ENCODE data around the gene SYNM. TPM values are rescaled to one million over a fixed set of nuclear protein-coding genes. Genes with fewer than 3 reads are reported as not detected.

The SYNM gene
- total RNA-seq, 4 donors from 2014 or later = 6.4 to 44.6 (median 36.4) TPM

DNA sequence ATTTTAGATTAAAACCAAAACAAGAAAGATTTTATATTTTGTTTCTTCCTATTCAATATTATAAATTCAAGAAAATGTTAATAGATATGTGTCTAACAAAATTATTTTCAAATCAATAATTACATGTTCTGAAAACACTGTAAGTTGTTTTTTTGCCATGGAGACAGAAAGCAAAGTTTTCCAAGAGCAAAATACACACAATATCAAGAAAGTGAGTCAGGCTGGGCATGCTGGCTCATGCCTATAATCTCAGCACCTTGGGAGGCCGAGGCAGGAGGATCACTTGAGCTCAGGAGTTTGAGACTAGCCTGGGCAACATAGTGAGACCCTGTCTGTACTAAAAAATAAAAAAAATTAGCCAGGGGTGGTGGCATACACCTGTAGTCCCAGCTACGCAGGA, 72.8 kb downstream of the SYNM start:
- intact Hi-C loops (cut with DNase I; ENCODE audit: low total_unique reads) = no loop called here
- H3K36me3 ChIP-seq = no peaks in the 10 kb centered on the region

DNA sequence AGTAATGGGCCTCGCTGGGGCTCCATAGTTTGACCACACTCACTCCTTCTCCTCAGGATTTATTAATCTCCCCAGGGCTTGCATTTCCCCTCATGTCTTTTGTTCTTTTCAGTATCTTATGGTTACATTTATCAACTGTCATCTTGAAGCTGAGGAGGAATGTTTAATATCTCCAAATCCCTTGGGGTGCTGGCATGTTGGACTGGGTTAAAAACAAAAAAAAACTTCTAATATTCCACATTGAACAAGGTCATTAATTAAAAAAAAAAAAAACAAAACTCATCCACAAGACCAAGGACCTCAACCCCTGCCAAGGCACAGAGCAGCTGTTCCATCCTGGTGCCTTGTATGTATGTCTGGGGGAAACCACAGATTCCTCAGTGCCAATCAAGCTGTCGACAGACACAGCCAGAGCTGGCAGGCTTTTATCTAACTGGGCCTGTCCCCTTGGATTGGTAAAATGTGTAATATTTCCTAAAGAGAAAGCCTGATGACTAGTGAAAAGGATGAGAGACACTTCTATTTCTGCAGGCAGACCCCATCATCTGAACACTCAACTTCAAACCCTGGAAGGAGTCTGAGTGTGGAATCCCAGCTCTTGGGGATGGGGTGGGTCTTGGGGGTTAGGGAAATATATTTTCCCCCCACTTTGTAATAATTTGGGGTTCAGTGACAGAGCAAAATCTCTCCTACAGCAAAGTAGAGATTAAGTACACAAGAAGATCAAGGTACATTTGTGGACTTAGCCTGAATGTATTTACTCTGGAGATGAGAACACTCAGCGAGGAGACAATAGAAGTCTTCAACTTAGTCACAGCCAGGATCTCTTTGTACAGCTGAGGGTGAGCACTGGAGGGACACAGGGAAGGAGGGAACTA, 75.4 kb downstream of the SYNM start:
- TF ChIP-seq, protein P1, sequence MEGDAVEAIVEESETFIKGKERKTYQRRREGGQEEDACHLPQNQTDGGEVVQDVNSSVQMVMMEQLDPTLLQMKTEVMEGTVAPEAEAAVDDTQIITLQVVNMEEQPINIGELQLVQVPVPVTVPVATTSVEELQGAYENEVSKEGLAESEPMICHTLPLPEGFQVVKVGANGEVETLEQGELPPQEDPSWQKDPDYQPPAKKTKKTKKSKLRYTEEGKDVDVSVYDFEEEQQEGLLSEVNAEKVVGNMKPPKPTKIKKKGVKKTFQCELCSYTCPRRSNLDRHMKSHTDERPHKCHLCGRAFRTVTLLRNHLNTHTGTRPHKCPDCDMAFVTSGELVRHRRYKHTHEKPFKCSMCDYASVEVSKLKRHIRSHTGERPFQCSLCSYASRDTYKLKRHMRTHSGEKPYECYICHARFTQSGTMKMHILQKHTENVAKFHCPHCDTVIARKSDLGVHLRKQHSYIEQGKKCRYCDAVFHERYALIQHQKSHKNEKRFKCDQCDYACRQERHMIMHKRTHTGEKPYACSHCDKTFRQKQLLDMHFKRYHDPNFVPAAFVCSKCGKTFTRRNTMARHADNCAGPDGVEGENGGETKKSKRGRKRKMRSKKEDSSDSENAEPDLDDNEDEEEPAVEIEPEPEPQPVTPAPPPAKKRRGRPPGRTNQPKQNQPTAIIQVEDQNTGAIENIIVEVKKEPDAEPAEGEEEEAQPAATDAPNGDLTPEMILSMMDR (IDR thresholded peaks at IDR 0.05) = no peak
- TF ChIP-seq POLR2A (IDR thresholded peaks at IDR 0.05) = no peak
- peaks cover 0 to 4% of the 10 kb centered on the region in 2 donors for H3K4me1 ChIP-seq
- DNase-seq = no peak
- H3K27me3 ChIP-seq = no peaks in the 10 kb centered on the region
- H3K27ac ChIP-seq = peak overlapping the region in 1 of 2 donors; percentile 36
- no peaks in the 10 kb centered on the region for H3K9me3 ChIP-seq
- H3K4me3 ChIP-seq = no peak overlapping the region
- H3K36me3 ChIP-seq = no peaks in the 10 kb centered on the region
- intact Hi-C loops (cut with DNase I; ENCODE audit: low total_unique reads) = no loop called here

More for the DNA sequence above, 72.8 kb downstream of the SYNM start:
- no peak overlapping the region for H3K4me3 ChIP-seq
- no peak for TF ChIP-seq POLR2A (IDR thresholded peaks at IDR 0.05)
- TF ChIP-seq, protein P1 (IDR thresholded peaks at IDR 0.05) = no peak
- peaks cover 0 to 4% of the 10 kb centered on the region in 2 donors for H3K4me1 ChIP-seq
- no peak overlapping the region for H3K27ac ChIP-seq
- H3K27me3 ChIP-seq = no peaks in the 10 kb centered on the region
- no peak for DNase-seq
- H3K9me3 ChIP-seq = no peaks in the 10 kb centered on the region

DNA sequence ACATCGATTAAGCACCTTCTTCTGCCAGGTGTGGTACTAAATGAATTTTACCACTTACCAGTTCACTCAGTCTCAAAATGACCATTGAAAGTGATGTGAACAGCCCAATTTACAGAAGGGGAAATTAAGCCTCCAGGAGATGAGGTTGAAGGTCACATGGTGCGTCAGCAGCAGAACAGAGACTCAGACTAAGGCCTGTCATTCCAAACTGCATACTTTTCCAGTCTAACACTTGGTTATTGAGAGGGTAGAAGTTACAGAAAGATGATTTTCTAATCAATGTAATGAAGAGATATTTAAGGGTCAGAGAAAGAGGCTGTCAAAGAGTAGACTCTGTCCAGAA, 76.1 kb downstream of the SYNM start:
- peaks cover 0 to 4% of the 10 kb centered on the region in 2 donors for H3K4me1 ChIP-seq
- TF ChIP-seq, protein P1 (IDR thresholded peaks at IDR 0.05) = no peak
- no peak for TF ChIP-seq POLR2A (IDR thresholded peaks at IDR 0.05)
- no peak for DNase-seq
- intact Hi-C loops (cut with DNase I; ENCODE audit: low total_unique reads) = no loop called here
- H3K27me3 ChIP-seq = no peaks in the 10 kb centered on the region
- peak overlapping the region; percentile 36 to 55 for H3K27ac ChIP-seq
- H3K36me3 ChIP-seq = no peaks in the 10 kb centered on the region
- H3K4me3 ChIP-seq = no peak overlapping the region
- H3K9me3 ChIP-seq = no peaks in the 10 kb centered on the region

DNA sequence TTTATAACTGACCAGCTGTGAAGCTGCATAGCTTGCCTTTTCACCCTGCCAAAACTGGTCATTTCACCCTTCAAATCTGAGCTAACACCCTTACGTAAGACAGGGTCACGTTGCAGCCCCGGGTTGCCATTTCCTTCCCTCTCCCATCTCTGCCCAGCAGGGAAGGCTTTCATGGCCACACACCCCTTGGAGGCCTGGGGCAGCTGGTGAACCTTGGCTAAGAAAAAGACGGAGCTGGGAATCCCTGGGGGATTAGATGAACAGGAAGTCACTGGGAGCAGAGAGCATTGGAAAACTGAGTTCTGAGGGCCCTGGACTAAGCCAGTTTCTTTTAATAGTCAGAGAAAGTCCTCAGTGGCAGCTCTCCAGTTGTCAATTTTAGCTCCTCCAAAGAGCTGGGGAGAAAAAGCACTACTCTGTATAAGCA, 76.7 kb downstream of the SYNM start:
- no peak for TF ChIP-seq POLR2A (IDR thresholded peaks at IDR 0.05)
- TF ChIP-seq, protein P1 (IDR thresholded peaks at IDR 0.05) = no peak
- H3K4me1 ChIP-seq = peaks cover 0 to 4% of the 10 kb centered on the region in 2 donors
- intact Hi-C loops (cut with DNase I; ENCODE audit: low total_unique reads) = no loop called here
- H3K27me3 ChIP-seq = no peaks in the 10 kb centered on the region
- no peaks in the 10 kb centered on the region for H3K9me3 ChIP-seq
- peak; percentile 45 to 51 for DNase-seq
- H3K36me3 ChIP-seq = no peaks in the 10 kb centered on the region
- no peak overlapping the region for H3K4me3 ChIP-seq
- H3K27ac ChIP-seq = peak overlapping the region; percentile 36 to 55

DNA sequence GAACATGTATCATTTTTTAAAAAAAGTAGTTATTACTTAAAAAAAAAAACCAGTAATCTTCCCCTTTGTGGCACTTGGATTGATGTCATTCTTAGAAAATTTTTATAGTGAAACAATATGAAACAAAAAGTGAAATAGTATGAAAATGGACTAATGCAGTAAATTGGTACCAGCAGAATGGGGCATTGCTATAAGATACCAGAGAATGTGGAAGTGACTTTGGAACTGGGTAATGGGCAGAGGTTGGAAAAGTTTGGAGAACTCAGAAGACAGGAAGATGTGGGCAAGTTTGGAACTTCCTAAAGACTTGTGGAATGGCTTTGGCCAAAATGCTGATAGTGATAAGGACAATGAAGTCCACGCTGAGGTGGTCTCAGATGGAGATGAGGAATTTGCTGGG, 77.9 kb downstream of the SYNM start:
- intact Hi-C loops (cut with DNase I; ENCODE audit: low total_unique reads) = no loop called here
- no peak overlapping the region for H3K4me3 ChIP-seq
- H3K4me1 ChIP-seq = peaks cover 0 to 4% of the 10 kb centered on the region in 2 donors
- no peaks in the 10 kb centered on the region for H3K27me3 ChIP-seq
- H3K9me3 ChIP-seq = no peaks in the 10 kb centered on the region
- TF ChIP-seq, protein P1 (IDR thresholded peaks at IDR 0.05) = no peak
- no peak for TF ChIP-seq POLR2A (IDR thresholded peaks at IDR 0.05)
- no peaks in the 10 kb centered on the region for H3K36me3 ChIP-seq
- DNase-seq = no peak
- no peak overlapping the region for H3K27ac ChIP-seq
